Kidney (tissue), 14 donors: Measurements from ENCODE around the gene ZBED2. TPM values are rescaled to one million over a fixed set of nuclear protein-coding genes. Genes with fewer than 3 reads are reported as not detected.

Experiments used
- DNase-seq, 5 donors: peaks; one replicate each; pipeline ENCODE4 v3.0.0-alpha.2; 2013 to 2020
- FAIRE-seq: peaks from 2 replicates; lab custom pipeline; 2012; peaks lifted over from hg19 to GRCh38; lab: Jason Lieb, UNC
- H3K27ac ChIP-seq, 2 donors: one replicate each; pipeline ENCODE4 v1.7.0; 2013; ENCODE audit warnings: low read depth in 2 of 2, low read length in 2 of 2, inconsistent platforms in 1 of 2
- H3K27me3 ChIP-seq: one replicate; pipeline ENCODE4 v1.7.1; 2013; ENCODE audit warnings: low read length, inconsistent platforms; ENCODE audit not compliant: control insufficient read depth, insufficient read depth
- H3K36me3 ChIP-seq, 3 donors: one replicate each; pipeline versions ENCODE4 v1.7.0 to v1.7.1; 2013; ENCODE audit warnings: low read length in 3 of 3, control low read depth in 1 of 3, inconsistent platforms in 1 of 3; ENCODE audit not compliant: insufficient read depth in 3 of 3, control insufficient read depth in 2 of 3
- H3K4me1 ChIP-seq, 3 donors: one replicate each; pipeline versions ENCODE4 v1.7.0 to v1.7.1; 2013; ENCODE audit warnings: low read length in 3 of 3, inconsistent platforms in 1 of 3, low read depth in 1 of 3; ENCODE audit not compliant: control insufficient read depth in 2 of 3, insufficient read depth in 2 of 3
- H3K4me3 ChIP-seq, 3 donors: one replicate each; pipeline versions ENCODE4 v1.7.0 to v1.8.1; 2013; ENCODE audit warnings: low read length in 3 of 3, control low read depth in 1 of 3, inconsistent platforms in 1 of 3
- H3K9ac ChIP-seq, 3 donors: one replicate each; pipeline versions ENCODE4 v1.7.0 to v1.7.1; 2013; ENCODE audit warnings: low read length in 3 of 3, control low read depth in 1 of 3, inconsistent platforms in 1 of 3
- H3K9me3 ChIP-seq, 3 donors: one replicate each; pipeline versions ENCODE4 v1.7.0 to v1.7.1; 2013; ENCODE audit warnings: low read length in 3 of 3, control low read depth in 1 of 3, inconsistent platforms in 1 of 3; ENCODE audit not compliant: control insufficient read depth in 2 of 3, insufficient read depth in 1 of 3
- intact Hi-C: fragments of 100-400 bp; cut with DNase I; formaldehyde crosslinking; loops from one replicate; pipeline ENCODE4 v1.11.1; 2022
- polyA plus RNA-seq: library from polyadenylated mRNA; stranded (reverse); fragments of 350-450 nt; fragmentation: Illumina TruSeq; extraction: RNeasy Lipid Tissue Mini Kit (QIAGEN cat#74804); gene quantifications from one replicate; pipeline ENCODE4 v1.2.3, GENCODE V29; 2014; ENCODE audit warnings: low read depth, low replicate concordance; ENCODE audit not compliant: insufficient read depth
- total RNA-seq: library from RNA; stranded (reverse); fragmentation: NEBNext Ultra II Directional; extraction: Animal tissue kit (Norgen Biotek cat#: 25700); gene quantifications from one replicate; pipeline ENCODE4 v1.2.1, GENCODE V29; 2021
- TF ChIP-seq, protein P1 (sequence below): IDR thresholded peaks from 3 replicates; pipeline ENCODE4 v1.5.1; 2012; ENCODE audit warnings: mild to moderate bottlenecking, moderate library complexity, borderline replicate concordance; ENCODE audit not compliant: insufficient read depth; ENCODE audit errors: extremely low read depth
- donor health status: control.
- donor health status: control.
- donor health status: control.
- donor health status: control.
- donor health status: control.
- donor health status: DM: yes; HTN: yes; CAD: no.
- donor health status: Normal renal cell carcinoma (clear cell type).

The ZBED2 gene
- total and polyA plus RNA-seq, 2 donors from 2014 or later: 0.54 to 0.66 TPM

DNA sequence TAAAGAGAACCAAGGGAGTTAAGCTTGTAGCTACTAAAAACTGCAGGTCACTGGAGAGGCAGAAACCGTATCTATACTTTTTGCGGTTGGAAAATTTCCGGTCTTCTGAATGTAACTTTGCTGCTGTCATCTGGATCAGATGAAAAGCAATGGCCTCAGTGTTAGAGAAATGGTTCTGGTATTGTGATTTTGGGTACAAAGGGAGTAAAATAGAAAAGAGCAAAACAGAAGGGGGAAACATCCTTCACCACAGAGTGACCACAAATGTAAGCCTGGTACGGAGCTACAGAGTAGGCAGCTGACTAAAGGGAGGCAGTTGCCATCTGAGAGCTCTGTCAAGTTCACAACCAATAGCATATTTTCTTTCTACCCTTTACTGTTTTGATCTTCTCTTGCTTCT lies 47.5 kb downstream of the ZBED2 start:
- no peak for DNase-seq
- no peak for FAIRE-seq
- Histone ChIP-seq H3K4me1 (no peaks in the 10 kb centered on the region), H3K9me3 (no peaks in the 10 kb centered on the region), H3K4me3 (no peak overlapping the region), H3K27me3 (no peaks in the 10 kb centered on the region), H3K36me3 (no peaks in the 10 kb centered on the region), H3K9ac (no peak overlapping the region), H3K27ac (no peak overlapping the region)
- TF ChIP-seq, protein P1, sequence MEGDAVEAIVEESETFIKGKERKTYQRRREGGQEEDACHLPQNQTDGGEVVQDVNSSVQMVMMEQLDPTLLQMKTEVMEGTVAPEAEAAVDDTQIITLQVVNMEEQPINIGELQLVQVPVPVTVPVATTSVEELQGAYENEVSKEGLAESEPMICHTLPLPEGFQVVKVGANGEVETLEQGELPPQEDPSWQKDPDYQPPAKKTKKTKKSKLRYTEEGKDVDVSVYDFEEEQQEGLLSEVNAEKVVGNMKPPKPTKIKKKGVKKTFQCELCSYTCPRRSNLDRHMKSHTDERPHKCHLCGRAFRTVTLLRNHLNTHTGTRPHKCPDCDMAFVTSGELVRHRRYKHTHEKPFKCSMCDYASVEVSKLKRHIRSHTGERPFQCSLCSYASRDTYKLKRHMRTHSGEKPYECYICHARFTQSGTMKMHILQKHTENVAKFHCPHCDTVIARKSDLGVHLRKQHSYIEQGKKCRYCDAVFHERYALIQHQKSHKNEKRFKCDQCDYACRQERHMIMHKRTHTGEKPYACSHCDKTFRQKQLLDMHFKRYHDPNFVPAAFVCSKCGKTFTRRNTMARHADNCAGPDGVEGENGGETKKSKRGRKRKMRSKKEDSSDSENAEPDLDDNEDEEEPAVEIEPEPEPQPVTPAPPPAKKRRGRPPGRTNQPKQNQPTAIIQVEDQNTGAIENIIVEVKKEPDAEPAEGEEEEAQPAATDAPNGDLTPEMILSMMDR: no peak
- intact Hi-C loops: no loop called here

DNA sequence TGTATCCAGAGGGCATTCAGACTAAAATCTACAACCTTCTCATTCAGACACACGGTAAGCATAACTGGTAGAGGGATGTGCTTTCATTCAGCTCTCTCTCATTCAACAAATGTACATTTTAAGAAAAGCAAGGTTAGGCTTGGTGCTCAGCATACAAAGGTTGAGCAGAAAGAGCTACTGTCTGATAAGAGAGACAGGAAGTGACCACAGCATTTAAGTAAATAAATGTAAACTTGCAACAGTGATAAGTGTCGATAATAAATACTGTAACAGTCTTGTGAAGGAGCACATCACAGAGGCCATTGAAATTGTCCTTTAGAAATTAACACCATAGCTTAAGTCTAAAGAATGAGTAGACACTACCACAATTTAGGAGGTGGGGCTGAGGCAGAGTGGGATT lies 49.8 kb downstream of the ZBED2 start:
- TF ChIP-seq, protein P1: no peak
- H3K27ac ChIP-seq: no peak overlapping the region
- H3K4me3 ChIP-seq: no peak overlapping the region
- no peaks in the 10 kb centered on the region for H3K36me3 ChIP-seq
- no peak overlapping the region for H3K9ac ChIP-seq
- no peaks in the 10 kb centered on the region for H3K9me3 ChIP-seq
- no peaks in the 10 kb centered on the region for H3K4me1 ChIP-seq
- intact Hi-C loops: no loop called here
- DNase-seq: no peak
- H3K27me3 ChIP-seq: no peaks in the 10 kb centered on the region
- no peak for FAIRE-seq

Other genes with a start within 250 kb of the ZBED2 start
- 9.5 TPM for gene CD96, start 53.1 kb downstream of the ZBED2 start, total RNA-seq
- gene CD96, start 53.1 kb downstream of the ZBED2 start, polyA plus RNA-seq: 0.09 TPM
- gene PLCXD2, start 79.3 kb upstream of the ZBED2 start, total RNA-seq: 20.7 TPM
- gene PLCXD2, start 79.3 kb upstream of the ZBED2 start, polyA plus RNA-seq: 148 TPM